H1 (cell line): ENCODE data around the gene RAB5B. TPM values are rescaled to one million over a fixed set of nuclear protein-coding genes. Genes with fewer than 3 reads are reported as not detected.

Experiments used
- CTCF ChIA-PET: fragments of 300-600 bp; sonication (Branson Sonifier 250); formaldehyde crosslinking; loops from one replicate; lab custom pipeline; 2021; ENCODE audit not compliant: partially characterized antibody; lab: Charles Lee
- POLR2A ChIA-PET: fragments of 300-600 bp; sonication (Branson Sonifier 250); formaldehyde crosslinking; loops from one replicate; lab custom pipeline; 2021; ENCODE audit warnings: inconsistent platforms; ENCODE audit not compliant: partially characterized antibody; lab: Charles Lee
- DNase-seq, 2 experiments: peaks; one replicate each; pipeline versions ENCODE4 v3.0.0 to v3.0.0-alpha.2; 2010 to 2022; ENCODE audit warnings: low spot score in 2 of 2, low read depth in 1 of 2, mixed read lengths in 1 of 2
- FAIRE-seq: peaks from 2 replicates; lab custom pipeline; 2011; peaks lifted over from hg19 to GRCh38; lab: Jason Lieb, UNC
- H2AFZ ChIP-seq: 2 replicates; pipeline ENCODE4 v1.8.1; 2012; ENCODE audit warnings: low read length, inconsistent platforms
- H2AK5ac ChIP-seq: 2 replicates; pipeline ENCODE4 v1.6.1; 2013; ENCODE audit warnings: low read depth, low read length
- H2BK120ac ChIP-seq: replicated peaks from 2 replicates; pipeline ENCODE3; 2013; ENCODE audit warnings: low read depth, low read length, inconsistent platforms
- H2BK12ac ChIP-seq: 2 replicates; pipeline ENCODE4 v1.6.1; 2013; ENCODE audit warnings: low read depth, low read length
- H2BK15ac ChIP-seq: 2 replicates; pipeline ENCODE4 v1.6.1; 2013; ENCODE audit warnings: low read length
- H2BK20ac ChIP-seq: 2 replicates; pipeline ENCODE4 v1.6.1; 2013; ENCODE audit warnings: low read length
- H2BK5ac ChIP-seq: 2 replicates; pipeline ENCODE4 v1.6.1; 2013; ENCODE audit warnings: low read depth, low read length
- H3K14ac ChIP-seq: 2 replicates; pipeline ENCODE4 v1.6.1; 2013; ENCODE audit warnings: inconsistent platforms; ENCODE audit not compliant: insufficient read length
- H3K18ac ChIP-seq: 2 replicates; pipeline ENCODE4 v1.6.1; 2013; ENCODE audit warnings: low read length; ENCODE audit errors: extremely low read depth
- H3K23ac ChIP-seq: 2 replicates; pipeline ENCODE4 v1.6.1; 2013; ENCODE audit warnings: inconsistent platforms; ENCODE audit not compliant: insufficient read length
- H3K23me2 ChIP-seq: 2 replicates; pipeline ENCODE4 v1.6.1; 2013; ENCODE audit warnings: low read depth, low read length
- H3K27ac ChIP-seq: 2 replicates; pipeline ENCODE4 v1.6.1; 2011; ENCODE audit warnings: low read depth, low read length, inconsistent platforms
- H3K27me3 ChIP-seq, 4 experiments: replicated peaks in 1 of 4; 1 replicate in 1 of 4; 2 replicates in 3 of 4; pipeline versions ENCODE4 v1.6.1 to v1.8.1; 2011 to 2013; ENCODE audit warnings: low read length in 3 of 4, mild to moderate bottlenecking in 3 of 4, inconsistent platforms in 2 of 4, mixed read lengths in 2 of 4, moderate library complexity in 1 of 4; ENCODE audit not compliant: control insufficient read depth in 3 of 4, insufficient read depth in 3 of 4; ENCODE audit errors: extremely low read depth in 1 of 4
- H3K36me3 ChIP-seq, 4 experiments: 2 replicates each; pipeline versions ENCODE4 v1.6.1 to v1.8.1; 2011 to 2013; ENCODE audit warnings: mild to moderate bottlenecking in 4 of 4, low read length in 3 of 4, moderate library complexity in 2 of 4, control low read depth in 1 of 4, inconsistent platforms in 1 of 4; ENCODE audit not compliant: insufficient read depth in 4 of 4, control insufficient read depth in 2 of 4
- H3K4ac ChIP-seq: replicated peaks from 2 replicates; pipeline ENCODE3; 2013; ENCODE audit warnings: low read length, low read depth, mixed read lengths, inconsistent platforms; ENCODE audit not compliant: insufficient read length
- H3K4me1 ChIP-seq, 4 experiments: replicated peaks in 1 of 4; 1 replicate in 1 of 4; 2 replicates in 3 of 4; pipeline versions ENCODE4 v1.6.1 to v1.8.1; 2011 to 2013; ENCODE audit warnings: low read length in 3 of 4, inconsistent platforms in 2 of 4, mixed read lengths in 1 of 4; ENCODE audit not compliant: insufficient read depth in 4 of 4, control insufficient read depth in 3 of 4
- H3K4me2 ChIP-seq, 2 experiments: 2 replicates each; pipeline versions ENCODE4 v1.6.1 to v1.8.1; 2011 to 2013; ENCODE audit warnings: low read depth in 2 of 2, low read length in 2 of 2, control low read depth in 1 of 2, inconsistent platforms in 1 of 2, mild to moderate bottlenecking in 1 of 2; ENCODE audit not compliant: insufficient read depth in 1 of 2
- H3K4me3 ChIP-seq, 4 experiments: fragments of 200-600, 300-600 bp in 1 of 4; sonication (generic), shearing (Covaris generic), sonication (Bioruptor Twin) in 1 of 4; 2 replicates each; pipeline versions ENCODE4 v1.5.1 to v1.8.1; 2011 to 2016; ENCODE audit warnings: low read length in 4 of 4, low read depth in 3 of 4, control low read depth in 2 of 4, inconsistent platforms in 2 of 4, mild to moderate bottlenecking in 2 of 4, mixed read lengths in 1 of 4, moderate library complexity in 1 of 4; ENCODE audit not compliant: insufficient read depth in 2 of 4; ENCODE audit errors: extremely low read depth in 1 of 4
- H3K56ac ChIP-seq: replicated peaks from 2 replicates; pipeline ENCODE3; 2013; ENCODE audit warnings: low read depth, mild to moderate bottlenecking, mixed read lengths, low read length, inconsistent platforms; ENCODE audit not compliant: insufficient read length
- H3K79me1 ChIP-seq: 2 replicates; pipeline ENCODE4 v1.6.1; 2013; ENCODE audit warnings: low read depth, low read length, control low read depth
- H3K79me2 ChIP-seq, 2 experiments: 2 replicates each; pipeline versions ENCODE4 v1.6.1 to v1.8.1; 2012 to 2013; ENCODE audit warnings: low read length in 2 of 2, mild to moderate bottlenecking in 2 of 2, inconsistent platforms in 1 of 2; ENCODE audit not compliant: insufficient read depth in 2 of 2, control insufficient read depth in 1 of 2
- H3K9ac ChIP-seq, 4 experiments: replicated peaks in 1 of 4; 1 replicate in 1 of 4; 2 replicates in 3 of 4; pipeline versions ENCODE4 v1.6.1 to v1.8.1; 2011 to 2013; ENCODE audit warnings: low read depth in 3 of 4, low read length in 3 of 4, control low read depth in 2 of 4, mild to moderate bottlenecking in 2 of 4, moderate library complexity in 2 of 4, inconsistent platforms in 1 of 4; ENCODE audit errors: extremely low read depth in 1 of 4
- H3K9me3 ChIP-seq, 2 experiments: 2 replicates each; pipeline versions ENCODE4 v1.6.1 to v1.8.1; 2012 to 2013; ENCODE audit warnings: mild to moderate bottlenecking in 2 of 2, moderate library complexity in 2 of 2, control low read depth in 1 of 2, inconsistent platforms in 1 of 2, low read depth in 1 of 2, low read length in 1 of 2, mixed read lengths in 1 of 2; ENCODE audit not compliant: insufficient read depth in 2 of 2
- H4K20me1 ChIP-seq, 2 experiments: replicated peaks in 1 of 2; 2 replicates each; pipeline versions ENCODE3 to v1.8.1; 2011 to 2013; ENCODE audit warnings: inconsistent platforms in 2 of 2, low read length in 2 of 2, mild to moderate bottlenecking in 1 of 2; ENCODE audit not compliant: insufficient read depth in 2 of 2, control insufficient read depth in 1 of 2
- H4K5ac ChIP-seq: 2 replicates; pipeline ENCODE4 v1.6.1; 2013; ENCODE audit warnings: low read length, low read depth, mixed read lengths, inconsistent platforms; ENCODE audit not compliant: insufficient read length
- H4K8ac ChIP-seq: 2 replicates; pipeline ENCODE4 v1.8.0; 2013; ENCODE audit warnings: mild to moderate bottlenecking, moderate library complexity, low read length, inconsistent platforms; ENCODE audit not compliant: insufficient read depth; ENCODE audit errors: extremely low read depth
- H4K91ac ChIP-seq: replicated peaks from 2 replicates; pipeline ENCODE3; 2013; ENCODE audit warnings: low read length, mixed read lengths, inconsistent platforms; ENCODE audit not compliant: insufficient read length
- ATF2 ChIP-seq: IDR thresholded peaks from 2 replicates; pipeline ENCODE4 v1.6.1; 2012; ENCODE audit warnings: low read length, inconsistent platforms
- CBX8 ChIP-seq: fragments of 300-800, 300-1000 bp; sonication (generic); IDR thresholded peaks from 2 replicates; pipeline ENCODE4 v1.7.1; 2016; ENCODE audit warnings: low read depth, low read length, borderline replicate concordance
- FOSL1 ChIP-seq: IDR thresholded peaks from 2 replicates; pipeline ENCODE4 v1.6.1; 2011; ENCODE audit warnings: mild to moderate bottlenecking, low read depth, low read length, moderate library complexity; ENCODE audit not compliant: insufficient read depth
- GABPA ChIP-seq: IDR thresholded peaks from 2 replicates; pipeline ENCODE4 v1.6.1; 2011; ENCODE audit warnings: mild to moderate bottlenecking, low read length, moderate library complexity, borderline replicate concordance; ENCODE audit not compliant: insufficient read depth
- HDAC6 ChIP-seq: IDR thresholded peaks from one replicate; pipeline ENCODE4 v1.7.1; 2012; ENCODE audit warnings: low read depth, mild to moderate bottlenecking, inconsistent platforms, low read length, moderate library complexity
- KDM5A ChIP-seq: fragments of 200-600 bp; IDR thresholded peaks from 2 replicates; pipeline ENCODE4 v1.7.1; 2012; ENCODE audit warnings: mild to moderate bottlenecking, low read length, inconsistent platforms, mixed read lengths
- PHF8 ChIP-seq: fragments of 200-600 bp; sonication (generic); conservative IDR thresholded peaks from 2 replicates; pipeline ENCODE4 v1.7.1; 2012; ENCODE audit warnings: low read depth, mild to moderate bottlenecking, inconsistent platforms, low read length, moderate library complexity
- SP2 ChIP-seq: IDR thresholded peaks from 2 replicates; pipeline ENCODE4 v1.6.1; 2012; ENCODE audit warnings: mild to moderate bottlenecking, low read length, inconsistent platforms
- WGBS, 2 experiments: shearing (Covaris generic) in 1 of 2; methylation state at CpG; one replicate each; pipeline versions ENCODE4 v1.1.6 to v1.1.7; 2013 to 2015; ENCODE audit warnings: low lambda C conversion rate in 2 of 2, mixed read lengths in 2 of 2, inconsistent platforms in 1 of 2, low coverage in 1 of 2, missing lambda C conversion rate in 1 of 2; ENCODE audit not compliant: insufficient replicate concordance in 2 of 2, insufficient coverage in 1 of 2, insufficient read length in 1 of 2; ENCODE audit errors: extremely low coverage in 1 of 2, missing lambda C conversion rate in 1 of 2; 5-methylcytosine and 5-hydroxymethylcytosine counted together
- polyA plus RNA-seq, 7 experiments: library from polyadenylated mRNA; depleted of rRNA in 3 of 7; stranded (reverse) in 5 of 7; unstranded in 2 of 7; fragments of >200 nt in 5 of 7; fragments of 200-250 nt in 2 of 7; gene quantifications; 1 replicate in 5 of 7; 2 replicates in 1 of 7; 4 replicates in 1 of 7; pipeline versions ENCODE4 v1.2.1 to v1.2.3, GENCODE V29; 2011 to 2013; ENCODE audit warnings: missing spikeins in 2 of 7, mixed read lengths in 2 of 7
- total RNA-seq: library from RNA; stranded (reverse); fragmentation: NEBNext Ultra II Directional; extraction: Animal tissue kit (Norgen Biotek cat#: 25700); gene quantifications from 2 replicates; pipeline ENCODE4 v1.2.1, GENCODE V29; 2021

Gene RAB5B
- total and polyA plus RNA-seq, 2 of the 8 experiments (the other 6 are each of a cell fraction or from before 2014, with no cell fraction given) = 56.7 to 62.4 TPM

GRCh38 chr12:55978393-55978792 lies 4.5 kb downstream of the RAB5B start:
- Histone ChIP-seq H3K9ac (no peak overlapping the region), H4K5ac (no peak overlapping the region), H3K14ac (no peak overlapping the region), H2BK5ac (no peak overlapping the region), H3K9me3 (no peaks in the 10 kb centered on the region), H3K4me2 (no peak overlapping the region), H3K4me1 (no peaks in the 10 kb centered on the region; a peak in 1 of 7 replicates), H3K23me2 (peaks cover 3% of the 10 kb centered on the region; the same call in 1 of the 2 replicates), H2BK15ac (no peak overlapping the region), H4K91ac (no peak overlapping the region), H4K20me1 (peaks cover 2% of the 10 kb centered on the region in 2 experiments), H2AK5ac (no peak overlapping the region), H2BK20ac (no peak overlapping the region), H3K27me3 (no peaks in the 10 kb centered on the region), H3K79me2 (peaks cover 0 to 36% of the 10 kb centered on the region in 2 experiments; a peak in 3 of 4 replicates), H2BK120ac (no peak overlapping the region), H2BK12ac (no peak overlapping the region), H3K27ac (no peak overlapping the region), H3K79me1 (peaks cover 2% of the 10 kb centered on the region), H3K18ac (no peak overlapping the region), H3K4ac (no peak overlapping the region), H3K36me3 (peaks cover 0 to 12% (median under 1%) of the 10 kb centered on the region in 4 experiments; a peak in 3 of 8 replicates), H4K8ac (no peak overlapping the region), H3K23ac (no peak overlapping the region), H3K4me3 (no peak overlapping the region), H3K56ac (no peak overlapping the region), H2AFZ (no peak overlapping the region)
- TF ChIP-seq PHF8 (no peak), GABPA (no peak), HDAC6 (no peak), ATF2 (no peak), CBX8 (no peak), KDM5A (no peak), SP2 (no peak), FOSL1 (no peak)
- POLR2A ChIA-PET = interaction anchor here (1.2 to 1.6 kb wide), 2 partner anchors 29 to 120 kb away, joined by 3 read pairs; no protein-coding TSS in a partner anchor
- no peak for FAIRE-seq
- CTCF ChIA-PET = interaction anchor here (1.2 to 1.9 kb wide), 4 partner anchors 17 to 240 kb away, joined by 3 to 7 read pairs (median 6); no protein-coding TSS in a partner anchor
- WGBS, 2 experiments = 93% methylated on average over 7 of the region's 7 CpGs; no CpG with 5 or more reads in 1 of the 2 experiments
- no peak for DNase-seq
